ENCODE data around the gene DAPK2.

DAPK2 gene

DNA sequence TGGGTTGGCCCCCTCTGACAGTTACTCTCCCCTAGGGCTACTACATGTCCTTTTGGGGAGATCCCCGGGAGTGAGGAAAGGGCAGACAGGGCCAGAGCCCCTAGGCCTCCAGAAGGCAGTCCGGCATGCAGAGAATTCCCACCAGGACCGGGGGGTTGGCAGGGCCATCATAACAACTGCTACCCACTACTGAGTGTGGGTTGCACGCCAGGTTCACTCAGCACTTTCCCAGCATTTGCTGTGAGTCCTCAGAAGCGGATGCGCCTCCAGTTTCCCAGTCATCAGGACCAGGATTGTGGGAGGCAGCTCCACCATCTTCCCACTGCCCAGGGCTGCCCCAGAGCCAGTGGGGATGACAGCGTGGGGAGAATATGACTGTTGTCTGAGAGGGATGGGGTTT lies 161.3 kb downstream of the DAPK2 start:
- ATAC-seq = no peak
- TF ChIP-seq OSR1 (CRISPR knock-in tag; IDR thresholded peaks at IDR 0.05) = no peak
- TF ChIP-seq BACH2 (CRISPR knock-in tag; IDR thresholded peaks at IDR 0.05; ENCODE audit: borderline replicate concordance) = no peak
- no peak for TF ChIP-seq ZFP3 (CRISPR knock-in tag; IDR thresholded peaks at IDR 0.05)
- TF ChIP-seq, protein P1, sequence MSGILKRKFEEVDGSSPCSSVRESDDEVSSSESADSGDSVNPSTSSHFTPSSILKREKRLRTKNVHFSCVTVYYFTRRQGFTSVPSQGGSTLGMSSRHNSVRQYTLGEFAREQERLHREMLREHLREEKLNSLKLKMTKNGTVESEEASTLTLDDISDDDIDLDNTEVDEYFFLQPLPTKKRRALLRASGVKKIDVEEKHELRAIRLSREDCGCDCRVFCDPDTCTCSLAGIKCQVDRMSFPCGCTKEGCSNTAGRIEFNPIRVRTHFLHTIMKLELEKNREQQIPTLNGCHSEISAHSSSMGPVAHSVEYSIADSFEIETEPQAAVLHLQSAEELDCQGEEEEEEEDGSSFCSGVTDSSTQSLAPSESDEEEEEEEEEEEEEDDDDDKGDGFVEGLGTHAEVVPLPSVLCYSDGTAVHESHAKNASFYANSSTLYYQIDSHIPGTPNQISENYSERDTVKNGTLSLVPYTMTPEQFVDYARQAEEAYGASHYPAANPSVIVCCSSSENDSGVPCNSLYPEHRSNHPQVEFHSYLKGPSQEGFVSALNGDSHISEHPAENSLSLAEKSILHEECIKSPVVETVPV (CRISPR knock-in tag; IDR thresholded peaks at IDR 0.05) = no peak
- TF ChIP-seq, protein P2, sequence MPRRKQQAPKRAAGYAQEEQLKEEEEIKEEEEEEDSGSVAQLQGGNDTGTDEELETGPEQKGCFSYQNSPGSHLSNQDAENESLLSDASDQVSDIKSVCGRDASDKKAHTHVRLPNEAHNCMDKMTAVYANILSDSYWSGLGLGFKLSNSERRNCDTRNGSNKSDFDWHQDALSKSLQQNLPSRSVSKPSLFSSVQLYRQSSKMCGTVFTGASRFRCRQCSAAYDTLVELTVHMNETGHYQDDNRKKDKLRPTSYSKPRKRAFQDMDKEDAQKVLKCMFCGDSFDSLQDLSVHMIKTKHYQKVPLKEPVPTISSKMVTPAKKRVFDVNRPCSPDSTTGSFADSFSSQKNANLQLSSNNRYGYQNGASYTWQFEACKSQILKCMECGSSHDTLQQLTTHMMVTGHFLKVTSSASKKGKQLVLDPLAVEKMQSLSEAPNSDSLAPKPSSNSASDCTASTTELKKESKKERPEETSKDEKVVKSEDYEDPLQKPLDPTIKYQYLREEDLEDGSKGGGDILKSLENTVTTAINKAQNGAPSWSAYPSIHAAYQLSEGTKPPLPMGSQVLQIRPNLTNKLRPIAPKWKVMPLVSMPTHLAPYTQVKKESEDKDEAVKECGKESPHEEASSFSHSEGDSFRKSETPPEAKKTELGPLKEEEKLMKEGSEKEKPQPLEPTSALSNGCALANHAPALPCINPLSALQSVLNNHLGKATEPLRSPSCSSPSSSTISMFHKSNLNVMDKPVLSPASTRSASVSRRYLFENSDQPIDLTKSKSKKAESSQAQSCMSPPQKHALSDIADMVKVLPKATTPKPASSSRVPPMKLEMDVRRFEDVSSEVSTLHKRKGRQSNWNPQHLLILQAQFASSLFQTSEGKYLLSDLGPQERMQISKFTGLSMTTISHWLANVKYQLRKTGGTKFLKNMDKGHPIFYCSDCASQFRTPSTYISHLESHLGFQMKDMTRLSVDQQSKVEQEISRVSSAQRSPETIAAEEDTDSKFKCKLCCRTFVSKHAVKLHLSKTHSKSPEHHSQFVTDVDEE (CRISPR knock-in tag; IDR thresholded peaks at IDR 0.05) = no peak
- TF ChIP-seq RARB (CRISPR knock-in tag; IDR thresholded peaks at IDR 0.05) = no peak

DNA sequence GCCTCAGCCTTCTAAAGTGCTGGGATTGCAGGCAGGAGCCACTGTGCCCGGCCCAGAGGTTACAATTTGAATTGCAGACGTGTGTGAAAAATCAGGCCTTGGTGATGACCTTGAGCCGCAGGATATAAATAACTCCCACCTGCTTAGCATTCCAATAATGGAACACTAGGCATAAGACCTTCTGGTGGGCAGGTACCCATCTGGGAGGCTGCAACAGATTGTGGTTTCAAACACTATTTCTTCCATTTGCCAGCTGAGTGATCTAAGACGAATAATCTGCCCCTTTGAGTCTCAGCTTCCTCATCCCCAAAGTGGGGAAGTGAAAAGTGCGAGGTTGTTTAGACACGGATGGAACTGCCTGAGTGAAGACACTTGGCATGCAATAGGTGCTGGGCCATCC lies 164.9 kb downstream of the DAPK2 start:
- no peak for TF ChIP-seq SNAI2 (CRISPR knock-in tag; IDR thresholded peaks at IDR 0.05)
- no peak for TF ChIP-seq ZFP3 (CRISPR knock-in tag; IDR thresholded peaks at IDR 0.05)
- TF ChIP-seq, protein P2 (CRISPR knock-in tag; IDR thresholded peaks at IDR 0.05) = no peak
- TF ChIP-seq ARNTL (CRISPR knock-in tag; IDR thresholded peaks at IDR 0.05; ENCODE audit: borderline replicate concordance, low read depth) = no peak
- no peak for TF ChIP-seq ESRRG (CRISPR knock-in tag; IDR thresholded peaks at IDR 0.05)
- TF ChIP-seq TCF4 (CRISPR knock-in tag; IDR thresholded peaks at IDR 0.05; ENCODE audit: borderline replicate concordance) = no peak
- no peak for TF ChIP-seq OSR1 (CRISPR knock-in tag; IDR thresholded peaks at IDR 0.05)
- TF ChIP-seq ZNF565 (CRISPR knock-in tag; conservative IDR thresholded peaks at IDR 0.05; ENCODE audit: low read depth) = no peak
- TF ChIP-seq CSDC2 (CRISPR knock-in tag; IDR thresholded peaks at IDR 0.05) = no peak
- no peak for TF ChIP-seq TOX (CRISPR knock-in tag; IDR thresholded peaks at IDR 0.05; ENCODE audit: borderline replicate concordance)
- TF ChIP-seq ZNF8 (CRISPR knock-in tag; IDR thresholded peaks at IDR 0.05) = no peak
- no peak for TF ChIP-seq ZC3H10 (CRISPR knock-in tag; IDR thresholded peaks at IDR 0.05)
- no peak for ATAC-seq

DNA sequence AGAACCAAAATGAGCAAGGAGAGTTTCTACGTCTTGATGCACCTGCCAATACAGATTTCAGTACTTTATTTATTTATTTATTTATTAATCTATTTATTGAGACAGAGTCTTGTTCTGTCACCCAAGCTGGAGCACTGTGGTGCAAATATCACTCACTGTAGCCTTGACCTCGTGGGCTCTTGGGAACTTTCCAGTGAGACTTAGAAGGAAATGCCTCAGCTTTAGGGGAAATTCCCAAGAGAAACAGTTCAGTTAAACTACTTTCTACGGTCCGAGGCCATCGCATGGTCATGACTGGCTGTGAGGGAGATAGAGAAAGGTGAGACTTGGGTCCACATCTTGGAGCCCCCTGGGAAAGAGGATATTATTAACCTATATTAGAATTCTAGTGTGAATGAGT lies 165.5 kb downstream of the DAPK2 start:
- no peak for ATAC-seq
- TF ChIP-seq ISL1 (CRISPR knock-in tag; IDR thresholded peaks at IDR 0.05) (no peak), CSDC2 (CRISPR knock-in tag; IDR thresholded peaks at IDR 0.05) (no peak), ZFP30 (CRISPR knock-in tag; IDR thresholded peaks at IDR 0.05) (no peak), TOX (CRISPR knock-in tag; IDR thresholded peaks at IDR 0.05; ENCODE audit: borderline replicate concordance) (no peak), ESRRG (CRISPR knock-in tag; IDR thresholded peaks at IDR 0.05) (no peak), ZNF70 (CRISPR knock-in tag; IDR thresholded peaks at IDR 0.05) (no peak)
- TF ChIP-seq, protein P3, sequence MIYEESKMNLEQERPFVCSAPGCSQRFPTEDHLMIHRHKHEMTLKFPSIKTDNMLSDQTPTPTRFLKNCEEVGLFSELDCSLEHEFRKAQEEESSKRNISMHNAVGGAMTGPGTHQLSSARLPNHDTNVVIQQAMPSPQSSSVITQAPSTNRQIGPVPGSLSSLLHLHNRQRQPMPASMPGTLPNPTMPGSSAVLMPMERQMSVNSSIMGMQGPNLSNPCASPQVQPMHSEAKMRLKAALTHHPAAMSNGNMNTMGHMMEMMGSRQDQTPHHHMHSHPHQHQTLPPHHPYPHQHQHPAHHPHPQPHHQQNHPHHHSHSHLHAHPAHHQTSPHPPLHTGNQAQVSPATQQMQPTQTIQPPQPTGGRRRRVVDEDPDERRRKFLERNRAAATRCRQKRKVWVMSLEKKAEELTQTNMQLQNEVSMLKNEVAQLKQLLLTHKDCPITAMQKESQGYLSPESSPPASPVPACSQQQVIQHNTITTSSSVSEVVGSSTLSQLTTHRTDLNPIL (CRISPR knock-in tag; IDR thresholded peaks at IDR 0.05; ENCODE audit: low read depth) = no peak
- TF ChIP-seq, protein P4, sequence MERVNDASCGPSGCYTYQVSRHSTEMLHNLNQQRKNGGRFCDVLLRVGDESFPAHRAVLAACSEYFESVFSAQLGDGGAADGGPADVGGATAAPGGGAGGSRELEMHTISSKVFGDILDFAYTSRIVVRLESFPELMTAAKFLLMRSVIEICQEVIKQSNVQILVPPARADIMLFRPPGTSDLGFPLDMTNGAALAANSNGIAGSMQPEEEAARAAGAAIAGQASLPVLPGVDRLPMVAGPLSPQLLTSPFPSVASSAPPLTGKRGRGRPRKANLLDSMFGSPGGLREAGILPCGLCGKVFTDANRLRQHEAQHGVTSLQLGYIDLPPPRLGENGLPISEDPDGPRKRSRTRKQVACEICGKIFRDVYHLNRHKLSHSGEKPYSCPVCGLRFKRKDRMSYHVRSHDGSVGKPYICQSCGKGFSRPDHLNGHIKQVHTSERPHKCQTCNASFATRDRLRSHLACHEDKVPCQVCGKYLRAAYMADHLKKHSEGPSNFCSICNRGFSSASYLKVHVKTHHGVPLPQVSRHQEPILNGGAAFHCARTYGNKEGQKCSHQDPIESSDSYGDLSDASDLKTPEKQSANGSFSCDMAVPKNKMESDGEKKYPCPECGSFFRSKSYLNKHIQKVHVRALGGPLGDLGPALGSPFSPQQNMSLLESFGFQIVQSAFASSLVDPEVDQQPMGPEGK (CRISPR knock-in tag; IDR thresholded peaks at IDR 0.05; ENCODE audit: borderline replicate concordance) = no peak
